GM12878 (cell line): Measurements from ENCODE around the gene UNCX. TPM values are rescaled to one million over a fixed set of nuclear protein-coding genes. Genes with fewer than 3 reads are reported as not detected.

Source experiments
- ATAC-seq: fragments of 200-7000 bp; cut with Tn5 transposase; 3 replicates; pipeline ENCODE4 v1.9.1; 2020; ENCODE audit warnings: mild to moderate bottlenecking, moderate library complexity
- BruUV-seq: library from RNA; stranded (reverse); fragments of 400-500 nt; replicated peaks from 2 replicates; lab custom pipeline; 2021; lab: Mats Ljungman, UMichigan
- CTCF ChIA-PET: fragments of 300-600 bp; sonication (Branson Sonifier 250); formaldehyde crosslinking; extraction: SDS; loops from one replicate; lab custom pipeline; 2021; ENCODE audit warnings: inconsistent platforms; lab: Yijun Ruan, JAX
- POLR2A ChIA-PET: fragments of 350-600 bp; formaldehyde crosslinking; extraction: SDS; loops from one replicate; lab custom pipeline; 2021; ENCODE audit warnings: inconsistent platforms; lab: Charles Lee
- RAD21 ChIA-PET: fragments of 300-600 bp; sonication (Branson Sonifier 250); formaldehyde crosslinking; loops from one replicate; lab custom pipeline; 2023; ENCODE audit warnings: antibody characterized with exemption; ENCODE audit not compliant: unreplicated experiment; lab: Charles Lee
- SMC1A ChIA-PET: fragments of 300-600 bp; sonication (Branson Sonifier 250); formaldehyde crosslinking; loops from one replicate; lab custom pipeline; 2023; ENCODE audit not compliant: unreplicated experiment, uncharacterized antibody; lab: Charles Lee
- DNase-seq: peaks from one replicate; pipeline ENCODE4 v3.0.0-alpha.2; 2011; ENCODE audit warnings: low read depth, low spot score
- FAIRE-seq: peaks from 3 replicates; lab custom pipeline; 2011; peaks lifted over from hg19 to GRCh38; lab: Jason Lieb, UNC
- H2AFZ ChIP-seq: 2 replicates; pipeline ENCODE4 v1.6.0; 2011; ENCODE audit warnings: low read depth, low read length, control low read depth; ENCODE audit not compliant: control insufficient read depth
- H3K27ac ChIP-seq: 2 replicates; pipeline ENCODE4 v1.5.1; 2011; ENCODE audit warnings: control low read depth; ENCODE audit not compliant: control insufficient read depth, insufficient read depth
- H3K27me3 ChIP-seq, 2 experiments: replicated peaks in 1 of 2; 2 replicates each; pipeline versions ENCODE4 v1.6.0 to v1.6.1; 2011; ENCODE audit warnings: low read length in 1 of 2; ENCODE audit not compliant: control insufficient read depth in 2 of 2, insufficient read depth in 2 of 2
- H3K36me3 ChIP-seq, 2 experiments: 2 replicates each; pipeline ENCODE4 v1.5.1; 2011; ENCODE audit warnings: low read length in 1 of 2; ENCODE audit not compliant: control insufficient read depth in 2 of 2, insufficient read depth in 2 of 2
- H3K4me1 ChIP-seq: 2 replicates; pipeline ENCODE4 v1.6.1; 2011; ENCODE audit warnings: mild to moderate bottlenecking, low read length, moderate library complexity, mixed read lengths; ENCODE audit not compliant: control insufficient read depth, insufficient read depth
- H3K4me2 ChIP-seq: 2 replicates; pipeline ENCODE4 v1.6.0; 2011; ENCODE audit warnings: control low read depth; ENCODE audit not compliant: control insufficient read depth, insufficient read depth
- H3K4me3 ChIP-seq: fragments of 200-600 bp; sonication (generic); 2 replicates; pipeline ENCODE4 v1.5.1; 2016
- H3K79me2 ChIP-seq: 2 replicates; pipeline ENCODE4 v1.6.0; 2011; ENCODE audit warnings: low read length; ENCODE audit not compliant: control insufficient read depth, insufficient read depth
- H3K9ac ChIP-seq: 2 replicates; pipeline ENCODE4 v1.8.0; 2011; ENCODE audit warnings: low read length, control low read depth, mixed read lengths; ENCODE audit not compliant: control insufficient read depth, insufficient read depth
- H3K9me3 ChIP-seq: replicated peaks from 3 replicates; pipeline ENCODE4 v1.5.1; 2011; ENCODE audit warnings: mild to moderate bottlenecking, low read length; ENCODE audit not compliant: control insufficient read depth, insufficient read depth
- H4K20me1 ChIP-seq: 2 replicates; pipeline ENCODE4 v1.6.0; 2011; ENCODE audit not compliant: control insufficient read depth, insufficient read depth
- JUND ChIP-seq: IDR thresholded peaks from 2 replicates; pipeline ENCODE4 v1.6.1; 2012; ENCODE audit warnings: low read depth, mild to moderate bottlenecking, low read length, improper control_type of control experiment, moderate library complexity
- KLF5 ChIP-seq: fragments of 450-650 bp; IDR thresholded peaks from 2 replicates; pipeline ENCODE4 v1.6.1; 2014; ENCODE audit warnings: mild to moderate bottlenecking; ENCODE audit not compliant: partially characterized antibody
- MTA2 ChIP-seq: fragments of 450-650 bp; IDR thresholded peaks from 2 replicates; pipeline ENCODE4 v1.6.1; 2016; ENCODE audit warnings: low read depth, mild to moderate bottlenecking, moderate library complexity
- MYC ChIP-seq: IDR thresholded peaks from 2 replicates; pipeline ENCODE4 v1.6.1; 2011; ENCODE audit warnings: mild to moderate bottlenecking, low read length, moderate library complexity, inconsistent platforms; ENCODE audit not compliant: insufficient read depth, insufficient replicate concordance, insufficient read length, severe bottlenecking
- RELA ChIP-seq: fragments of 450-650 bp; IDR thresholded peaks from 2 replicates; pipeline ENCODE4 v1.8.0; 2014; ENCODE audit warnings: borderline replicate concordance; ENCODE audit not compliant: partially characterized antibody
- ZNF217 ChIP-seq: fragments of 450-650 bp; IDR thresholded peaks from 2 replicates; pipeline ENCODE4 v1.6.1; 2017; ENCODE audit warnings: antibody characterized with exemption, mild to moderate bottlenecking
- WGBS: methylation state at CpG from one replicate; pipeline ENCODE4 v1.1.6; 2016; ENCODE audit warnings: low lambda C conversion rate; ENCODE audit not compliant: insufficient replicate concordance, insufficient coverage; ENCODE audit errors: missing lambda C conversion rate; 5-methylcytosine and 5-hydroxymethylcytosine counted together
- in situ Hi-C: fragments of 300-500 bp; cut with MboI; formaldehyde crosslinking; loops from 9 replicates; pipeline ENCODE4 v1.14.3; 2018; ENCODE audit warnings: mixed read lengths
- intact Hi-C: fragments of 100-400 bp; cut with micrococcal nuclease; formaldehyde crosslinking; loops from one replicate; pipeline ENCODE4 v1.14.2; 2022; ENCODE audit not compliant: unreplicated experiment
- polyA plus RNA-seq, 11 experiments: library from polyadenylated mRNA; depleted of rRNA in 4 of 11; unstranded in 6 of 11; stranded (reverse) in 5 of 11; fragments of >200 nt; fragmentation: Nextera tagmentation in 4 of 11; fragmentation: Illumina TruSeq in 1 of 11; extraction: Ambion mirVana in 4 of 11; extraction: Trizol in 1 of 11; gene quantifications; 1 replicate in 1 of 11; 2 replicates in 10 of 11; pipeline versions ENCODE4 v1.2.1 to v1.2.3, GENCODE V29; 2011 to 2016; ENCODE audit warnings: inconsistent platforms in 2 of 11, missing spikeins in 2 of 11, low read depth in 1 of 11
- total RNA-seq, 4 experiments: library from RNA; depleted of rRNA in 3 of 4; stranded (reverse); fragments of >200 nt in 3 of 4; fragmentation: Illumina TruSeq in 1 of 4; extraction: Trizol in 1 of 4; gene quantifications; 2 replicates each; pipeline versions ENCODE4 v1.2.1 to v1.2.3, GENCODE V29; 2013 to 2021

The UNCX gene
- total and polyA plus RNA-seq, 10 of the 15 experiments (the other 5 are each of a cell fraction or from before 2014, with no cell fraction given), result not detected

- TF ChIP-seq MYC, result no peak
- TF ChIP-seq ZNF217, result no peak
- no peak for TF ChIP-seq MTA2
- TF ChIP-seq RELA, result no peak
- no peak for TF ChIP-seq KLF5
Measured at GRCh38 chr7:1247527-1248041, 14.9 kb downstream of the UNCX start (continued).

DNA sequence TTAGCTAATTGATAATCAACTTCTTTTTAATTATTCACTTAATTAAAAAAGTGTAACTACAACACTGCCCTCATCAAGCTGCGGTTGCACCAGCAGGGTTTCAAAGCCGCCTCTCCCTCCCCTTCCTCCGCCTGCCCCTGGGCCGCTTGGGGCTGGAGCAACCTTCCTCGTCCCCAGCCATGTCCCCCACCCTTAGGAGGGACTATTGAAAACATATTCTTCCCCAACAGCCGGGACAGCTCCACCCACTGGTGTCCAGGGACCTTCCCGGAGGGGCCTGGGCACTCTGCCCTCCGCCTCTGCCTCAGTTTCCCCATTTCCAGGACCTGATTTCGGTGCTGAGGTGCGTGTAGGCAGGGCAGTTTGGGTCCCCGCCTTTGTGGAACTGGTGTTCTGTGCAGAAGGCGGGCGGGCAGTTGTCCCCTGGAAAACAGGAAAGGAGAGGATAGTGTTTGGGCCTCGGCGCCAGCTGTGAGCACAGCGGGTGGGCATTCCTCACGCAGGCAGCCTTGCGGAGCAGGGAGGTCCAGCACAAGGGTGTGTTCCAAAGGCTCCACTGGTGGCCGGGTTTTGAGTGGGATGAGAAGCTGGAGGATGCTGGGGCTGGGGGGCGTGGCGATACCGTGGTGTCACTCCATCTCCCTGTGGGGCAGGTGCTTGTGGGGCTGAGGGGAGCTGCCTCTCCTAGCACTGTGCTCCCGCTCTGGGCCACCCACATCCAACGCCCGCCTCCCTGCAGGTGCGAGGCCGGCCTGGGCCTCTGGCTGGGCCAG is 15.7 kb downstream of the UNCX start:
- H3K79me2 ChIP-seq, result no peaks in the 10 kb centered on the region
- H3K27me3 ChIP-seq, result peaks cover 10 to 12% of the 10 kb centered on the region in 2 experiments
- no peaks in the 10 kb centered on the region for H3K4me1 ChIP-seq
- no peaks in the 10 kb centered on the region for H3K36me3 ChIP-seq
- ChIA-PET CTCF (no interaction called here), RAD21 (no interaction called here), POLR2A (no interaction called here), SMC1A (no interaction called here)
- FAIRE-seq (no peak), ATAC-seq (no peak), DNase-seq (no peak)
- H2AFZ ChIP-seq, result no peak overlapping the region
- TF ChIP-seq JUND (no peak), RELA (no peak)
- in situ Hi-C loops (no loop called here), intact Hi-C loops (no loop called here)
- H3K9me3 ChIP-seq, result no peaks in the 10 kb centered on the region
- no peak overlapping the region for H3K9ac ChIP-seq
- BruUV-seq, result no TSS peak
- H3K4me3 ChIP-seq, result no peak overlapping the region
- H3K4me2 ChIP-seq, result no peak overlapping the region
- 31% methylated on average over 27 of the region's 27 CpGs for WGBS
- H3K27ac ChIP-seq, result no peak overlapping the region
- H4K20me1 ChIP-seq, result no peaks in the 10 kb centered on the region
